SK-N-SH treated with all-trans-retinoic acid at 6 μM for 48 hours (cell line): ENCODE data around the gene CDK14.

ENCODE experiments used
- GLIS3 ChIP-seq: fragments of 250-450 bp; sonication (Bioruptor Pico); IDR thresholded peaks from 2 replicates; pipeline ENCODE4 v1.5.0; 2020; ENCODE audit warnings: mild to moderate bottlenecking, moderate library complexity
- ZFP3 ChIP-seq: fragments of 250-450 bp; sonication (Bioruptor Pico); IDR thresholded peaks from 2 replicates; pipeline ENCODE4 v1.5.0; 2020; ENCODE audit warnings: mild to moderate bottlenecking, moderate library complexity
- ZFP30 ChIP-seq: fragments of 450-650 bp; formaldehyde crosslinking; IDR thresholded peaks from 2 replicates; pipeline ENCODE4 v1.5.0; 2022; ENCODE audit warnings: mild to moderate bottlenecking, moderate library complexity

- TF ChIP-seq ZFP30 (CRISPR knock-in tag) (no peak), ZFP3 (CRISPR knock-in tag) (no peak), GLIS3 (no peak)
These were observed 336.9 kb downstream of the CDK14 start for GRCh38 chr7:90933041-90933440.
